ENCODE measurements around the gene MYO1C.
"Not testable (repeated sequence)": the region's sequence is repeated elsewhere in the genome, so short reads cannot be mapped to it uniquely, and the experiment has no call there.

MYO1C gene

GRCh38 chr17:1492249-1493206, at the start of gene MYO1C:
MYO1C (minus strand) TSS chr17:1492686; CDS start chr17:1492487, 199 bp downstream.
- DNase-seq (ENCODE audit: low read depth): no peak

- DNase-seq (ENCODE audit: low read depth): no peak
Observed at GRCh38 chr17:1541367-1541904, 49.0 kb upstream of the MYO1C start.

- no peak for DNase-seq (ENCODE audit: low read depth)
Observed at GRCh38 chr17:1539811-1540210, 47.3 kb upstream of the MYO1C start.

- DNase-seq (ENCODE audit: low read depth): no peak
Observed at GRCh38 chr17:1535737-1536136, 43.3 kb upstream of the MYO1C start.

GRCh38 chr17:1533661-1534325, 41.3 kb upstream of the MYO1C start:
- no peak for DNase-seq (ENCODE audit: low read depth)

GRCh38 chr17:1532836-1533602, 40.5 kb upstream of the MYO1C start:
- DNase-seq (ENCODE audit: low read depth): no peak

- DNase-seq (ENCODE audit: low read depth): no peak
Observed at GRCh38 chr17:1529863-1530262, 37.4 kb upstream of the MYO1C start.

GRCh38 chr17:1526876-1527275, 34.4 kb upstream of the MYO1C start:
- DNase-seq (ENCODE audit: low read depth): not testable (repeated sequence)

GRCh38 chr17:1522626-1523025, 30.1 kb upstream of the MYO1C start:
- no peak for DNase-seq (ENCODE audit: low read depth)

GRCh38 chr17:1521086-1521640, 28.7 kb upstream of the MYO1C start:
- no peak for DNase-seq (ENCODE audit: low read depth)

- no peak for DNase-seq (ENCODE audit: low read depth)
Observed at GRCh38 chr17:1519678-1520077, 27.2 kb upstream of the MYO1C start.

- DNase-seq (ENCODE audit: low read depth): no peak
Observed at GRCh38 chr17:1518410-1518809, 25.9 kb upstream of the MYO1C start.

GRCh38 chr17:1516388-1517161, 24.1 kb upstream of the MYO1C start, which contains the start of gene INPP5K:
INPP5K (minus strand) TSS chr17:1516612; CDS start chr17:1516499, 113 bp downstream.
- peak; percentile 53 for DNase-seq (ENCODE audit: low read depth)

GRCh38 chr17:1515640-1516387, 23.3 kb upstream of the MYO1C start:
- peak; percentile 48 for DNase-seq (ENCODE audit: low read depth)

GRCh38 chr17:1512351-1512750, 19.9 kb upstream of the MYO1C start:
- DNase-seq (ENCODE audit: low read depth): no peak

- DNase-seq (ENCODE audit: low read depth): no peak
Observed at GRCh38 chr17:1511756-1512321, 19.4 kb upstream of the MYO1C start.

GRCh38 chr17:1511290-1511689, 18.8 kb upstream of the MYO1C start:
- DNase-seq (ENCODE audit: low read depth): no peak

- DNase-seq (ENCODE audit: low read depth): no peak
Observed at GRCh38 chr17:1509290-1509881, 16.9 kb upstream of the MYO1C start.

GRCh38 chr17:1508709-1509108, 16.2 kb upstream of the MYO1C start:
- DNase-seq (ENCODE audit: low read depth): not testable (repeated sequence)

Data from HS-27A (cell line).